ENCODE data around the gene LRRC73.

Gene LRRC73

DNA sequence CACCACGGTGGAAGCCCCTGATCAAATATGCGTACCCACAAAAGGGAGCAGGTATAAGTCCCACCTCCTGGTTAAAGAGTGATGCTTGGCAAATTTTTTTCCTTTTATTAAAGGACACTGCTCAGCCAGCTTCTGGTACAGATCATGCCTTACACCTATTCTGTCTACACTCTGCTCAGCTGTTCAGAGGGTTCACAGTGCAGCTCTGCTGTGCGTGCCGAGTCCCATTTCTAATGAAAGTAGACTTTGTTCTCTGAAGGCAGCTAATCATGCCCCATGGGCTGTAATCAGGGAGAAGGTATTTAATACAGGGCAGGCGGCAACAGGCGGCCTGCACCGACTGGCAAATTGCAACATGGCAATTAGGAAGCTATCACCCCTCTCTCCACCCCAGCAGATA lies 16.3 kb downstream of the LRRC73 start:
- Histone ChIP-seq H3K36me3 (ENCODE audit: insufficient read depth, low read length) (peaks cover 27% of the 10 kb centered on the region), H3K4me2 (ENCODE audit: insufficient read depth, low read length) (no peak overlapping the region), H3K27me3 (ENCODE audit: insufficient read depth, low read length, poor library complexity) (no peaks in the 10 kb centered on the region), H3K79me2 (ENCODE audit: insufficient read depth, low read length) (peaks cover 15% of the 10 kb centered on the region), H3K9me3 (ENCODE audit: insufficient read depth, low read length, severe bottlenecking) (no peaks in the 10 kb centered on the region), H4K20me1 (ENCODE audit: insufficient read depth, low read length) (peaks cover 29% of the 10 kb centered on the region), H3K9ac (ENCODE audit: low read depth, low read length) (no peak overlapping the region), H3K4me1 (ENCODE audit: insufficient read depth, low read length) (no peaks in the 10 kb centered on the region), H3K27ac (ENCODE audit: low read length) (no peak overlapping the region), H3K4me3 (ENCODE audit: low read depth in 1 of 2, low read length in 2 of 2) (no peak overlapping the region), H2AFZ (ENCODE audit: low read depth, low read length) (no peak overlapping the region)
- no peak for DNase-seq
- no peak for ATAC-seq (ENCODE audit: insufficient read depth, low read depth)
- TF ChIP-seq, protein P1, sequence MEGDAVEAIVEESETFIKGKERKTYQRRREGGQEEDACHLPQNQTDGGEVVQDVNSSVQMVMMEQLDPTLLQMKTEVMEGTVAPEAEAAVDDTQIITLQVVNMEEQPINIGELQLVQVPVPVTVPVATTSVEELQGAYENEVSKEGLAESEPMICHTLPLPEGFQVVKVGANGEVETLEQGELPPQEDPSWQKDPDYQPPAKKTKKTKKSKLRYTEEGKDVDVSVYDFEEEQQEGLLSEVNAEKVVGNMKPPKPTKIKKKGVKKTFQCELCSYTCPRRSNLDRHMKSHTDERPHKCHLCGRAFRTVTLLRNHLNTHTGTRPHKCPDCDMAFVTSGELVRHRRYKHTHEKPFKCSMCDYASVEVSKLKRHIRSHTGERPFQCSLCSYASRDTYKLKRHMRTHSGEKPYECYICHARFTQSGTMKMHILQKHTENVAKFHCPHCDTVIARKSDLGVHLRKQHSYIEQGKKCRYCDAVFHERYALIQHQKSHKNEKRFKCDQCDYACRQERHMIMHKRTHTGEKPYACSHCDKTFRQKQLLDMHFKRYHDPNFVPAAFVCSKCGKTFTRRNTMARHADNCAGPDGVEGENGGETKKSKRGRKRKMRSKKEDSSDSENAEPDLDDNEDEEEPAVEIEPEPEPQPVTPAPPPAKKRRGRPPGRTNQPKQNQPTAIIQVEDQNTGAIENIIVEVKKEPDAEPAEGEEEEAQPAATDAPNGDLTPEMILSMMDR (IDR thresholded peaks at IDR 0.05; ENCODE audit: borderline replicate concordance, extremely low read depth, low read length, poor library complexity, severe bottlenecking): no peak
- no peak for TF ChIP-seq EZH2 (IDR thresholded peaks at IDR 0.05; ENCODE audit: borderline replicate concordance, low read depth, low read length, severe bottlenecking)

DNA sequence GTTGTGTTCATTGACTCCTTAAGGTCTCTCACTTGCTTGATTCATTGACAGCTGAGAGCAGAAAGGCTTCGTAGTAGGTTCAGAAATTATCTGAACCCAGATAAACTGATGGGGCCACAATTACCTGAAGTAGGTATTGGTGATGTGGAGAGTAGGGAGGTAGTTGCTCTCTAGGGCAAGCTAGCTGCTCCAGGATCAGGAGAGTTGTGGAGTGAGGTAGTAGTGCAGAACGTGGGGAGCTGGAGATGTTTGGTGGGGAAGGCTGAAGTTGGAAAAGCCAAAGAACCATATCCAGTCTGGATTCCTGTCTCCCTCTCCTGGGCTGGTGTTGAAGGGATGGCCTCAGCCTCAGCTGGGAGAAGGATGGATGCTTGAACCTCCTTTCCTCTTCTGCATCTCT lies 16.9 kb downstream of the LRRC73 start:
- TF ChIP-seq, protein P1 (IDR thresholded peaks at IDR 0.05; ENCODE audit: borderline replicate concordance, extremely low read depth, low read length, poor library complexity, severe bottlenecking): no peak
- no peak for TF ChIP-seq EZH2 (IDR thresholded peaks at IDR 0.05; ENCODE audit: borderline replicate concordance, low read depth, low read length, severe bottlenecking)
- Histone ChIP-seq H3K4me1 (ENCODE audit: insufficient read depth, low read length) (no peaks in the 10 kb centered on the region), H3K27ac (ENCODE audit: low read length) (no peak overlapping the region), H3K9me3 (ENCODE audit: insufficient read depth, low read length, severe bottlenecking) (no peaks in the 10 kb centered on the region), H3K27me3 (ENCODE audit: insufficient read depth, low read length, poor library complexity) (no peaks in the 10 kb centered on the region), H3K79me2 (ENCODE audit: insufficient read depth, low read length) (peaks cover 17% of the 10 kb centered on the region), H4K20me1 (ENCODE audit: insufficient read depth, low read length) (peaks cover 29% of the 10 kb centered on the region), H3K4me3 (ENCODE audit: low read depth in 1 of 2, low read length in 2 of 2) (no peak overlapping the region), H3K9ac (ENCODE audit: low read depth, low read length) (no peak overlapping the region), H3K36me3 (ENCODE audit: insufficient read depth, low read length) (peaks cover 21% of the 10 kb centered on the region), H2AFZ (ENCODE audit: low read depth, low read length) (no peak overlapping the region), H3K4me2 (ENCODE audit: insufficient read depth, low read length) (no peak overlapping the region)
- no peak for ATAC-seq (ENCODE audit: insufficient read depth, low read depth)
- no peak for DNase-seq

DNA sequence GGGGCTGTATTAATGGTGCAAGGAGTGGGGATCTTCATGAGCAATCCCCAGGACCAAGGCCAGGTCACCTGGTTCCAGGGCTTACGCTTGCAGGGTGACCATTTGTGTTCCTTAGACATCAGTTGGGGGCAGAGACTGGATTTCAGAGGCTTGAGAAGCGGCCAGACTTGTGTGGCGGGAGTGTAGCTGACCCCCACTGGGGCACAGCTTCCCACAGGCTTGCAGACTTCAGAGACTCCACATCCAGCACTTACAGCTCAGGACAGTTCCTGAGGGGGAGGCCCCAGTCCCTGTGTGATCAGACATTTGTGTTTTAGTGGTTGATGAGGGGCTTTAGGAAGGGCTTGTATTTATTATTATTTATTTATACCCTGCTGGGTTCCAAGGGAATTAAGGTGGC lies 17.5 kb downstream of the LRRC73 start:
- TF ChIP-seq EZH2 (IDR thresholded peaks at IDR 0.05; ENCODE audit: borderline replicate concordance, low read depth, low read length, severe bottlenecking): no peak
- TF ChIP-seq, protein P1 (IDR thresholded peaks at IDR 0.05; ENCODE audit: borderline replicate concordance, extremely low read depth, low read length, poor library complexity, severe bottlenecking): no peak
- no peak overlapping the region for H2AFZ ChIP-seq (ENCODE audit: low read depth, low read length)
- H3K36me3 ChIP-seq (ENCODE audit: insufficient read depth, low read length): peaks cover 17% of the 10 kb centered on the region
- H3K27ac ChIP-seq (ENCODE audit: low read length): no peak overlapping the region
- no peak overlapping the region for H3K9ac ChIP-seq (ENCODE audit: low read depth, low read length)
- no peak for DNase-seq
- H3K4me2 ChIP-seq (ENCODE audit: insufficient read depth, low read length): no peak overlapping the region
- peaks cover 29% of the 10 kb centered on the region for H4K20me1 ChIP-seq (ENCODE audit: insufficient read depth, low read length)
- no peaks in the 10 kb centered on the region for H3K9me3 ChIP-seq (ENCODE audit: insufficient read depth, low read length, severe bottlenecking)
- H3K4me3 ChIP-seq (ENCODE audit: low read depth in 1 of 2, low read length in 2 of 2): no peak overlapping the region
- H3K4me1 ChIP-seq (ENCODE audit: insufficient read depth, low read length): no peaks in the 10 kb centered on the region
- ATAC-seq (ENCODE audit: insufficient read depth, low read depth): no peak
- H3K27me3 ChIP-seq (ENCODE audit: insufficient read depth, low read length, poor library complexity): no peaks in the 10 kb centered on the region
- H3K79me2 ChIP-seq (ENCODE audit: insufficient read depth, low read length): peaks cover 17% of the 10 kb centered on the region
